Measurements from ENCODE around the gene ATP5F1D. TPM values are rescaled to one million over a fixed set of nuclear protein-coding genes. Genes with fewer than 3 reads are reported as not detected.

Gene ATP5F1D
- total RNA-seq, 1 donor from 2014 or later, result 15.7 TPM

GRCh38 chr19:1280636-1281568 lies 39.4 kb downstream of the ATP5F1D start:
- DNase-seq (ENCODE audit: low read depth in 2 of 2), result no peak

GRCh38 chr19:1281569-1282287 lies 40.2 kb downstream of the ATP5F1D start:
- no peak for DNase-seq (ENCODE audit: low read depth in 2 of 2)

- DNase-seq (ENCODE audit: low read depth in 2 of 2), result no peak
These were observed 41.1 kb downstream of the ATP5F1D start for GRCh38 chr19:1282588-1283206.

GRCh38 chr19:1283207-1283916 lies 41.8 kb downstream of the ATP5F1D start:
- no peak for DNase-seq (ENCODE audit: low read depth in 2 of 2)

- DNase-seq (ENCODE audit: low read depth in 2 of 2), result no peak
These were observed 42.4 kb downstream of the ATP5F1D start for GRCh38 chr19:1283917-1284292.

GRCh38 chr19:1284293-1284978 lies 42.9 kb downstream of the ATP5F1D start:
- DNase-seq (ENCODE audit: low read depth in 2 of 2), result no peak

GRCh38 chr19:1284979-1285736 lies 43.6 kb downstream of the ATP5F1D start:
- no peak for DNase-seq (ENCODE audit: low read depth in 2 of 2)

- DNase-seq (ENCODE audit: low read depth in 2 of 2), result no peak
These were observed 44.3 kb downstream of the ATP5F1D start, which contains the start of gene EFNA2 for GRCh38 chr19:1285737-1286360. TSS of gene EFNA2 (plus strand) at chr19:1285873. CDS start at chr19:1286169, 296 bp downstream.

GRCh38 chr19:1286487-1287353 lies 45.2 kb downstream of the ATP5F1D start:
- DNase-seq (ENCODE audit: low read depth in 2 of 2), result no peak

GRCh38 chr19:1287354-1288225 lies 46.0 kb downstream of the ATP5F1D start:
- DNase-seq (ENCODE audit: low read depth in 2 of 2), result no peak

- DNase-seq (ENCODE audit: low read depth in 2 of 2), result no peak
These were observed 46.7 kb downstream of the ATP5F1D start for GRCh38 chr19:1288226-1288612.

- DNase-seq (ENCODE audit: low read depth in 2 of 2), result no peak
These were observed 47.5 kb downstream of the ATP5F1D start for GRCh38 chr19:1288833-1289685.

GRCh38 chr19:1289686-1290025 lies 48.1 kb downstream of the ATP5F1D start:
- DNase-seq (ENCODE audit: low read depth in 2 of 2), result no peak

- no peak for DNase-seq (ENCODE audit: low read depth in 2 of 2)
These were observed 48.7 kb downstream of the ATP5F1D start for GRCh38 chr19:1290196-1290702.

- no peak for DNase-seq (ENCODE audit: low read depth in 2 of 2)
These were observed 49.4 kb downstream of the ATP5F1D start for GRCh38 chr19:1290703-1291651.

Measured in lung microvascular endothelial cell (primary cell).